WTC11 (cell line): ENCODE measurements around the gene CDK10. TPM values are rescaled to one million over a fixed set of nuclear protein-coding genes. Genes with fewer than 3 reads are reported as not detected.

Source experiments
- ATAC-seq: fragments of 200-7000 bp; cut with Tn5 transposase; 2 replicates; pipeline ENCODE4 v1.10.0; 2021; ENCODE audit warnings: mild to moderate bottlenecking, moderate library complexity
- CTCF ChIA-PET: fragments of 300-600 bp; sonication (Branson Sonifier 250); formaldehyde crosslinking; loops from one replicate; lab custom pipeline; 2021; ENCODE audit warnings: antibody characterized with exemption; lab: Charles Lee
- POLR2A ChIA-PET: fragments of 350-600 bp; sonication (Branson Sonifier 250); formaldehyde crosslinking; loops from one replicate; lab custom pipeline; 2021; ENCODE audit warnings: antibody characterized with exemption; lab: Charles Lee
- DNase-seq: peaks from one replicate; pipeline ENCODE4 v3.0.0; 2021; ENCODE audit warnings: low spot score
- H3K27ac Mint-ChIP-seq: 2 replicates; pipeline ENCODE4 v1.8.0; 2021; ENCODE audit warnings: mixed read lengths
- H3K27me3 Mint-ChIP-seq: 2 replicates; pipeline ENCODE4 v1.8.0; 2021; ENCODE audit warnings: low read depth, mild to moderate bottlenecking, moderate library complexity, mixed read lengths
- H3K36me3 Mint-ChIP-seq: 2 replicates; pipeline ENCODE4 v1.8.0; 2021; ENCODE audit warnings: mixed read lengths
- H3K4me1 Mint-ChIP-seq: 2 replicates; pipeline ENCODE4 v1.8.0; 2022; ENCODE audit warnings: mixed read lengths
- H3K4me3 Mint-ChIP-seq: 2 replicates; pipeline ENCODE4 v1.8.0; 2021; ENCODE audit warnings: mild to moderate bottlenecking, moderate library complexity, mixed read lengths
- H3K9me3 Mint-ChIP-seq: 2 replicates; pipeline ENCODE4 v1.8.0; 2021; ENCODE audit warnings: mixed read lengths
- CREM ChIP-seq: sonication (generic); formaldehyde crosslinking; IDR thresholded peaks from 2 replicates; pipeline ENCODE4 v1.8.1; 2022; ENCODE audit warnings: mild to moderate bottlenecking, missing genetic modification reagents, moderate library complexity
- ETV6 ChIP-seq: sonication (generic); formaldehyde crosslinking; IDR thresholded peaks from 2 replicates; pipeline ENCODE4 v1.8.1; 2022; ENCODE audit warnings: mild to moderate bottlenecking, missing genetic modification reagents
- GABPB1 ChIP-seq: sonication (generic); formaldehyde crosslinking; IDR thresholded peaks from 2 replicates; pipeline ENCODE4 v1.8.1; 2023; ENCODE audit warnings: mild to moderate bottlenecking, missing genetic modification reagents
- GRHL2 ChIP-seq: fragments of 250-450 bp; sonication (Bioruptor Pico); IDR thresholded peaks from 2 replicates; pipeline ENCODE4 v1.8.0; 2022; ENCODE audit warnings: mild to moderate bottlenecking, moderate library complexity; ENCODE audit not compliant: insufficient replicate concordance, severe bottlenecking
- JAZF1 ChIP-seq: fragments of 250-450 bp; sonication (Bioruptor Pico); IDR thresholded peaks from 2 replicates; pipeline ENCODE4 v1.9.0; 2021; ENCODE audit warnings: moderate library complexity, mild to moderate bottlenecking, inconsistent platforms
- NFATC4 ChIP-seq: fragments of 250-450 bp; sonication (Bioruptor Pico); IDR thresholded peaks from 2 replicates; pipeline ENCODE4 v1.9.0; 2021; ENCODE audit warnings: mild to moderate bottlenecking
- SMAD3 ChIP-seq: sonication (generic); formaldehyde crosslinking; IDR thresholded peaks from 2 replicates; pipeline ENCODE4 v1.8.0; 2022; ENCODE audit warnings: missing genetic modification reagents, mild to moderate bottlenecking, borderline replicate concordance
- TEAD1 ChIP-seq: sonication (generic); formaldehyde crosslinking; IDR thresholded peaks from 2 replicates; pipeline ENCODE4 v1.8.0; 2022; ENCODE audit warnings: mild to moderate bottlenecking, missing genetic modification reagents
- ZNF671 ChIP-seq: fragments of 250-450 bp; sonication (Bioruptor Pico); IDR thresholded peaks from 2 replicates; pipeline ENCODE4 v1.8.0; 2021; ENCODE audit warnings: mild to moderate bottlenecking
- total RNA-seq: library from RNA; stranded (reverse); gene quantifications from 3 replicates; pipeline ENCODE4 v1.2.3, GENCODE V29; 2021
- TF ChIP-seq, protein P1 (sequence below): sonication (generic); formaldehyde crosslinking; IDR thresholded peaks from 2 replicates; pipeline ENCODE4 v1.8.1; 2022; ENCODE audit warnings: low read depth, mild to moderate bottlenecking, moderate library complexity, missing genetic modification reagents, borderline replicate concordance
- TF ChIP-seq, protein P2 (sequence below): sonication (generic); formaldehyde crosslinking; IDR thresholded peaks from 2 replicates; pipeline ENCODE4 v1.8.1; 2022; ENCODE audit warnings: mild to moderate bottlenecking, moderate library complexity, missing genetic modification reagents
- TF ChIP-seq, protein P3 (sequence below): sonication (generic); formaldehyde crosslinking; IDR thresholded peaks from 2 replicates; pipeline ENCODE4 v1.8.1; 2023; ENCODE audit warnings: mild to moderate bottlenecking, missing genetic modification reagents, borderline replicate concordance
- TF ChIP-seq, protein P4 (sequence below): sonication (generic); formaldehyde crosslinking; IDR thresholded peaks from 2 replicates; pipeline ENCODE4 v1.8.1; 2023; ENCODE audit warnings: mild to moderate bottlenecking, moderate library complexity, missing genetic modification reagents
- TF ChIP-seq, protein P5 (sequence below): sonication (generic); formaldehyde crosslinking; IDR thresholded peaks from 2 replicates; pipeline ENCODE4 v1.8.0; 2022; ENCODE audit warnings: mild to moderate bottlenecking, missing genetic modification reagents
- TF ChIP-seq, protein P6 (sequence below): sonication (generic); formaldehyde crosslinking; IDR thresholded peaks from 2 replicates; pipeline ENCODE4 v1.8.0; 2023; ENCODE audit warnings: mild to moderate bottlenecking, missing genetic modification reagents
- TF ChIP-seq, protein P7 (sequence below): sonication (generic); formaldehyde crosslinking; IDR thresholded peaks from 2 replicates; pipeline ENCODE4 v1.8.1; 2023; ENCODE audit warnings: mild to moderate bottlenecking, missing genetic modification reagents
- TF ChIP-seq, protein P8 (sequence below): sonication (generic); formaldehyde crosslinking; IDR thresholded peaks from 2 replicates; pipeline ENCODE4 v1.8.0; 2023; ENCODE audit warnings: missing genetic modification reagents
- TF ChIP-seq, protein P9 (sequence below): fragments of 250-450 bp; sonication (Bioruptor Pico); IDR thresholded peaks from 2 replicates; pipeline ENCODE4 v1.8.0; 2021; ENCODE audit warnings: mild to moderate bottlenecking
- TF ChIP-seq, protein P10 (sequence below): sonication (generic); formaldehyde crosslinking; IDR thresholded peaks from 2 replicates; pipeline ENCODE4 v1.8.1; 2022; ENCODE audit warnings: mild to moderate bottlenecking, missing genetic modification reagents, moderate library complexity, borderline replicate concordance

The CDK10 gene
- total RNA-seq, 1 experiment from 2014 or later: 102 TPM

DNA sequence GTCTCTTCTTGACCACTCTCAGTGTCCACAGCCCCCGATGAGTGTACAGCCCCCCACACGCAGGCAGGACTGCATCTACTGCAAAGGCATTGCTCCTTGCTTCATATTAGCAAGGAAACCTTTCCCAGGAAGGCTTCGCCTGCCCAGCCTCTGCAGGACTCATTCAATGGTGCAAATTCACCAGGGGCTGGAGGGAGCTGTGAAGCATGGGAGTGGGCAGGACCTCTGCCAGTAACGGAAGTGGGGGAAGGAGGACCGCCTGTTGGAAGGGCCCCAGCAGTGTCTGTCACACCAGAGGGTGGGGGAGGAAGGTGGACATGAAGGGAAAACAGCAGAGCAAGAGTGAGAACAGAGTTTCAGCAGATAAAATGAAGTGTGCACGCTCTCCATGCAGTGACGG is 26.3 kb upstream of the CDK10 start:
- Mint-ChIP-seq H3K27me3 (no peaks in the 10 kb centered on the region), H3K9me3 (peaks cover 21% of the 10 kb centered on the region), H3K27ac (no peak overlapping the region), H3K4me1 (peaks cover 6% of the 10 kb centered on the region), H3K36me3 (peaks cover 60% of the 10 kb centered on the region), H3K4me3 (no peak overlapping the region; the same call in 1 of the 2 replicates)
- ATAC-seq (no peak), DNase-seq (no peak)
- ChIA-PET POLR2A (no interaction called here), CTCF (no interaction called here)
- TF ChIP-seq GRHL2 (CRISPR knock-in tag) (no peak), GABPB1 (no peak), ETV6 (no peak), TEAD1 (CRISPR knock-in tag) (no peak), CREM (no peak), JAZF1 (CRISPR knock-in tag) (no peak), NFATC4 (CRISPR knock-in tag) (no peak), ZNF671 (no peak), SMAD3 (CRISPR knock-in tag) (no peak)
- TF ChIP-seq, protein P1, sequence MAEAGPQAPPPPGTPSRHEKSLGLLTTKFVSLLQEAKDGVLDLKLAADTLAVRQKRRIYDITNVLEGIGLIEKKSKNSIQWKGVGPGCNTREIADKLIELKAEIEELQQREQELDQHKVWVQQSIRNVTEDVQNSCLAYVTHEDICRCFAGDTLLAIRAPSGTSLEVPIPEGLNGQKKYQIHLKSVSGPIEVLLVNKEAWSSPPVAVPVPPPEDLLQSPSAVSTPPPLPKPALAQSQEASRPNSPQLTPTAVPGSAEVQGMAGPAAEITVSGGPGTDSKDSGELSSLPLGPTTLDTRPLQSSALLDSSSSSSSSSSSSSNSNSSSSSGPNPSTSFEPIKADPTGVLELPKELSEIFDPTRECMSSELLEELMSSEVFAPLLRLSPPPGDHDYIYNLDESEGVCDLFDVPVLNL (CRISPR knock-in tag): no peak
- TF ChIP-seq, protein P2, sequence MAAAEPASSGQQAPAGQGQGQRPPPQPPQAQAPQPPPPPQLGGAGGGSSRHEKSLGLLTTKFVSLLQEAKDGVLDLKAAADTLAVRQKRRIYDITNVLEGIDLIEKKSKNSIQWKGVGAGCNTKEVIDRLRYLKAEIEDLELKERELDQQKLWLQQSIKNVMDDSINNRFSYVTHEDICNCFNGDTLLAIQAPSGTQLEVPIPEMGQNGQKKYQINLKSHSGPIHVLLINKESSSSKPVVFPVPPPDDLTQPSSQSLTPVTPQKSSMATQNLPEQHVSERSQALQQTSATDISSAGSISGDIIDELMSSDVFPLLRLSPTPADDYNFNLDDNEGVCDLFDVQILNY: no peak
- TF ChIP-seq, protein P3, sequence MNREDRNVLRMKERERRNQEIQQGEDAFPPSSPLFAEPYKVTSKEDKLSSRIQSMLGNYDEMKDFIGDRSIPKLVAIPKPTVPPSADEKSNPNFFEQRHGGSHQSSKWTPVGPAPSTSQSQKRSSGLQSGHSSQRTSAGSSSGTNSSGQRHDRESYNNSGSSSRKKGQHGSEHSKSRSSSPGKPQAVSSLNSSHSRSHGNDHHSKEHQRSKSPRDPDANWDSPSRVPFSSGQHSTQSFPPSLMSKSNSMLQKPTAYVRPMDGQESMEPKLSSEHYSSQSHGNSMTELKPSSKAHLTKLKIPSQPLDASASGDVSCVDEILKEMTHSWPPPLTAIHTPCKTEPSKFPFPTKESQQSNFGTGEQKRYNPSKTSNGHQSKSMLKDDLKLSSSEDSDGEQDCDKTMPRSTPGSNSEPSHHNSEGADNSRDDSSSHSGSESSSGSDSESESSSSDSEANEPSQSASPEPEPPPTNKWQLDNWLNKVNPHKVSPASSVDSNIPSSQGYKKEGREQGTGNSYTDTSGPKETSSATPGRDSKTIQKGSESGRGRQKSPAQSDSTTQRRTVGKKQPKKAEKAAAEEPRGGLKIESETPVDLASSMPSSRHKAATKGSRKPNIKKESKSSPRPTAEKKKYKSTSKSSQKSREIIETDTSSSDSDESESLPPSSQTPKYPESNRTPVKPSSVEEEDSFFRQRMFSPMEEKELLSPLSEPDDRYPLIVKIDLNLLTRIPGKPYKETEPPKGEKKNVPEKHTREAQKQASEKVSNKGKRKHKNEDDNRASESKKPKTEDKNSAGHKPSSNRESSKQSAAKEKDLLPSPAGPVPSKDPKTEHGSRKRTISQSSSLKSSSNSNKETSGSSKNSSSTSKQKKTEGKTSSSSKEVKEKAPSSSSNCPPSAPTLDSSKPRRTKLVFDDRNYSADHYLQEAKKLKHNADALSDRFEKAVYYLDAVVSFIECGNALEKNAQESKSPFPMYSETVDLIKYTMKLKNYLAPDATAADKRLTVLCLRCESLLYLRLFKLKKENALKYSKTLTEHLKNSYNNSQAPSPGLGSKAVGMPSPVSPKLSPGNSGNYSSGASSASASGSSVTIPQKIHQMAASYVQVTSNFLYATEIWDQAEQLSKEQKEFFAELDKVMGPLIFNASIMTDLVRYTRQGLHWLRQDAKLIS (CRISPR knock-in tag): no peak
- TF ChIP-seq, protein P4, sequence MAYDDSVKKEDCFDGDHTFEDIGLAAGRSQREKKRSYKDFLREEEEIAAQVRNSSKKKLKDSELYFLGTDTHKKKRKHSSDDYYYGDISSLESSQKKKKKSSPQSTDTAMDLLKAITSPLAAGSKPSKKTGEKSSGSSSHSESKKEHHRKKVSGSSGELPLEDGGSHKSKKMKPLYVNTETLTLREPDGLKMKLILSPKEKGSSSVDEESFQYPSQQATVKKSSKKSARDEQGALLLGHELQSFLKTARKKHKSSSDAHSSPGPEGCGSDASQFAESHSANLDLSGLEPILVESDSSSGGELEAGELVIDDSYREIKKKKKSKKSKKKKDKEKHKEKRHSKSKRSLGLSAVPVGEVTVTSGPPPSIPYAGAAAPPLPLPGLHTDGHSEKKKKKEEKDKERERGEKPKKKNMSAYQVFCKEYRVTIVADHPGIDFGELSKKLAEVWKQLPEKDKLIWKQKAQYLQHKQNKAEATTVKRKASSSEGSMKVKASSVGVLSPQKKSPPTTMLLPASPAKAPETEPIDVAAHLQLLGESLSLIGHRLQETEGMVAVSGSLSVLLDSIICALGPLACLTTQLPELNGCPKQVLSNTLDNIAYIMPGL (CRISPR knock-in tag): no peak
- TF ChIP-seq, protein P5, sequence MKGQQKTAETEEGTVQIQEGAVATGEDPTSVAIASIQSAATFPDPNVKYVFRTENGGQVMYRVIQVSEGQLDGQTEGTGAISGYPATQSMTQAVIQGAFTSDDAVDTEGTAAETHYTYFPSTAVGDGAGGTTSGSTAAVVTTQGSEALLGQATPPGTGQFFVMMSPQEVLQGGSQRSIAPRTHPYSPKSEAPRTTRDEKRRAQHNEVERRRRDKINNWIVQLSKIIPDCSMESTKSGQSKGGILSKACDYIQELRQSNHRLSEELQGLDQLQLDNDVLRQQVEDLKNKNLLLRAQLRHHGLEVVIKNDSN: no peak
- TF ChIP-seq, protein P6, sequence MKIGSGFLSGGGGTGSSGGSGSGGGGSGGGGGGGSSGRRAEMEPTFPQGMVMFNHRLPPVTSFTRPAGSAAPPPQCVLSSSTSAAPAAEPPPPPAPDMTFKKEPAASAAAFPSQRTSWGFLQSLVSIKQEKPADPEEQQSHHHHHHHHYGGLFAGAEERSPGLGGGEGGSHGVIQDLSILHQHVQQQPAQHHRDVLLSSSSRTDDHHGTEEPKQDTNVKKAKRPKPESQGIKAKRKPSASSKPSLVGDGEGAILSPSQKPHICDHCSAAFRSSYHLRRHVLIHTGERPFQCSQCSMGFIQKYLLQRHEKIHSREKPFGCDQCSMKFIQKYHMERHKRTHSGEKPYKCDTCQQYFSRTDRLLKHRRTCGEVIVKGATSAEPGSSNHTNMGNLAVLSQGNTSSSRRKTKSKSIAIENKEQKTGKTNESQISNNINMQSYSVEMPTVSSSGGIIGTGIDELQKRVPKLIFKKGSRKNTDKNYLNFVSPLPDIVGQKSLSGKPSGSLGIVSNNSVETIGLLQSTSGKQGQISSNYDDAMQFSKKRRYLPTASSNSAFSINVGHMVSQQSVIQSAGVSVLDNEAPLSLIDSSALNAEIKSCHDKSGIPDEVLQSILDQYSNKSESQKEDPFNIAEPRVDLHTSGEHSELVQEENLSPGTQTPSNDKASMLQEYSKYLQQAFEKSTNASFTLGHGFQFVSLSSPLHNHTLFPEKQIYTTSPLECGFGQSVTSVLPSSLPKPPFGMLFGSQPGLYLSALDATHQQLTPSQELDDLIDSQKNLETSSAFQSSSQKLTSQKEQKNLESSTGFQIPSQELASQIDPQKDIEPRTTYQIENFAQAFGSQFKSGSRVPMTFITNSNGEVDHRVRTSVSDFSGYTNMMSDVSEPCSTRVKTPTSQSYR (CRISPR knock-in tag): no peak
- TF ChIP-seq, protein P7, sequence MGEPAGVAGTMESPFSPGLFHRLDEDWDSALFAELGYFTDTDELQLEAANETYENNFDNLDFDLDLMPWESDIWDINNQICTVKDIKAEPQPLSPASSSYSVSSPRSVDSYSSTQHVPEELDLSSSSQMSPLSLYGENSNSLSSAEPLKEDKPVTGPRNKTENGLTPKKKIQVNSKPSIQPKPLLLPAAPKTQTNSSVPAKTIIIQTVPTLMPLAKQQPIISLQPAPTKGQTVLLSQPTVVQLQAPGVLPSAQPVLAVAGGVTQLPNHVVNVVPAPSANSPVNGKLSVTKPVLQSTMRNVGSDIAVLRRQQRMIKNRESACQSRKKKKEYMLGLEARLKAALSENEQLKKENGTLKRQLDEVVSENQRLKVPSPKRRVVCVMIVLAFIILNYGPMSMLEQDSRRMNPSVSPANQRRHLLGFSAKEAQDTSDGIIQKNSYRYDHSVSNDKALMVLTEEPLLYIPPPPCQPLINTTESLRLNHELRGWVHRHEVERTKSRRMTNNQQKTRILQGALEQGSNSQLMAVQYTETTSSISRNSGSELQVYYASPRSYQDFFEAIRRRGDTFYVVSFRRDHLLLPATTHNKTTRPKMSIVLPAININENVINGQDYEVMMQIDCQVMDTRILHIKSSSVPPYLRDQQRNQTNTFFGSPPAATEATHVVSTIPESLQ (CRISPR knock-in tag): no peak
- TF ChIP-seq, protein P8, sequence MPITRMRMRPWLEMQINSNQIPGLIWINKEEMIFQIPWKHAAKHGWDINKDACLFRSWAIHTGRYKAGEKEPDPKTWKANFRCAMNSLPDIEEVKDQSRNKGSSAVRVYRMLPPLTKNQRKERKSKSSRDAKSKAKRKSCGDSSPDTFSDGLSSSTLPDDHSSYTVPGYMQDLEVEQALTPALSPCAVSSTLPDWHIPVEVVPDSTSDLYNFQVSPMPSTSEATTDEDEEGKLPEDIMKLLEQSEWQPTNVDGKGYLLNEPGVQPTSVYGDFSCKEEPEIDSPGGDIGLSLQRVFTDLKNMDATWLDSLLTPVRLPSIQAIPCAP (CRISPR knock-in tag): no peak
- TF ChIP-seq, protein P9, sequence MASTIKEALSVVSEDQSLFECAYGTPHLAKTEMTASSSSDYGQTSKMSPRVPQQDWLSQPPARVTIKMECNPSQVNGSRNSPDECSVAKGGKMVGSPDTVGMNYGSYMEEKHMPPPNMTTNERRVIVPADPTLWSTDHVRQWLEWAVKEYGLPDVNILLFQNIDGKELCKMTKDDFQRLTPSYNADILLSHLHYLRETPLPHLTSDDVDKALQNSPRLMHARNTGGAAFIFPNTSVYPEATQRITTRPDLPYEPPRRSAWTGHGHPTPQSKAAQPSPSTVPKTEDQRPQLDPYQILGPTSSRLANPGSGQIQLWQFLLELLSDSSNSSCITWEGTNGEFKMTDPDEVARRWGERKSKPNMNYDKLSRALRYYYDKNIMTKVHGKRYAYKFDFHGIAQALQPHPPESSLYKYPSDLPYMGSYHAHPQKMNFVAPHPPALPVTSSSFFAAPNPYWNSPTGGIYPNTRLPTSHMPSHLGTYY (CRISPR knock-in tag): no peak
- TF ChIP-seq, protein P10, sequence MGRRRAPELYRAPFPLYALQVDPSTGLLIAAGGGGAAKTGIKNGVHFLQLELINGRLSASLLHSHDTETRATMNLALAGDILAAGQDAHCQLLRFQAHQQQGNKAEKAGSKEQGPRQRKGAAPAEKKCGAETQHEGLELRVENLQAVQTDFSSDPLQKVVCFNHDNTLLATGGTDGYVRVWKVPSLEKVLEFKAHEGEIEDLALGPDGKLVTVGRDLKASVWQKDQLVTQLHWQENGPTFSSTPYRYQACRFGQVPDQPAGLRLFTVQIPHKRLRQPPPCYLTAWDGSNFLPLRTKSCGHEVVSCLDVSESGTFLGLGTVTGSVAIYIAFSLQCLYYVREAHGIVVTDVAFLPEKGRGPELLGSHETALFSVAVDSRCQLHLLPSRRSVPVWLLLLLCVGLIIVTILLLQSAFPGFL (CRISPR knock-in tag): no peak
